GM12878 (cell line): ENCODE measurements around the gene KIF2B. TPM values are rescaled to one million over a fixed set of nuclear protein-coding genes. Genes with fewer than 3 reads are reported as not detected.
"Not testable (repeated sequence)": the region's sequence is repeated elsewhere in the genome, so short reads cannot be mapped to it uniquely, and the experiment has no call there.

Experiments
- ATAC-seq: fragments of 200-7000 bp; cut with Tn5 transposase; 3 replicates; pipeline ENCODE4 v1.9.1; 2020; ENCODE audit warnings: mild to moderate bottlenecking, moderate library complexity
- BruUV-seq: library from RNA; stranded (reverse); fragments of 400-500 nt; replicated peaks from 2 replicates; lab custom pipeline; 2021; lab: Mats Ljungman, UMichigan
- CTCF ChIA-PET: fragments of 300-600 bp; sonication (Branson Sonifier 250); formaldehyde crosslinking; extraction: SDS; loops from one replicate; lab custom pipeline; 2021; ENCODE audit warnings: inconsistent platforms; lab: Yijun Ruan, JAX
- POLR2A ChIA-PET: fragments of 350-600 bp; formaldehyde crosslinking; extraction: SDS; loops from one replicate; lab custom pipeline; 2021; ENCODE audit warnings: inconsistent platforms; lab: Charles Lee
- RAD21 ChIA-PET: fragments of 300-600 bp; sonication (Branson Sonifier 250); formaldehyde crosslinking; loops from one replicate; lab custom pipeline; 2023; ENCODE audit warnings: antibody characterized with exemption; ENCODE audit not compliant: unreplicated experiment; lab: Charles Lee
- SMC1A ChIA-PET: fragments of 300-600 bp; sonication (Branson Sonifier 250); formaldehyde crosslinking; loops from one replicate; lab custom pipeline; 2023; ENCODE audit not compliant: unreplicated experiment, uncharacterized antibody; lab: Charles Lee
- DNase-seq: peaks from one replicate; pipeline ENCODE4 v3.0.0-alpha.2; 2011; ENCODE audit warnings: low read depth, low spot score
- FAIRE-seq: peaks from 3 replicates; lab custom pipeline; 2011; peaks lifted over from hg19 to GRCh38; lab: Jason Lieb, UNC
- H2AFZ ChIP-seq: 2 replicates; pipeline ENCODE4 v1.6.0; 2011; ENCODE audit warnings: low read depth, low read length, control low read depth; ENCODE audit not compliant: control insufficient read depth
- H3K27ac ChIP-seq: 2 replicates; pipeline ENCODE4 v1.5.1; 2011; ENCODE audit warnings: control low read depth; ENCODE audit not compliant: control insufficient read depth, insufficient read depth
- H3K27me3 ChIP-seq, 2 experiments: replicated peaks in 1 of 2; 2 replicates each; pipeline versions ENCODE4 v1.6.0 to v1.6.1; 2011; ENCODE audit warnings: low read length in 1 of 2; ENCODE audit not compliant: control insufficient read depth in 2 of 2, insufficient read depth in 2 of 2
- H3K36me3 ChIP-seq, 2 experiments: 2 replicates each; pipeline ENCODE4 v1.5.1; 2011; ENCODE audit warnings: low read length in 1 of 2; ENCODE audit not compliant: control insufficient read depth in 2 of 2, insufficient read depth in 2 of 2
- H3K4me1 ChIP-seq: 2 replicates; pipeline ENCODE4 v1.6.1; 2011; ENCODE audit warnings: mild to moderate bottlenecking, low read length, moderate library complexity, mixed read lengths; ENCODE audit not compliant: control insufficient read depth, insufficient read depth
- H3K4me2 ChIP-seq: 2 replicates; pipeline ENCODE4 v1.6.0; 2011; ENCODE audit warnings: control low read depth; ENCODE audit not compliant: control insufficient read depth, insufficient read depth
- H3K4me3 ChIP-seq: fragments of 200-600 bp; sonication (generic); 2 replicates; pipeline ENCODE4 v1.5.1; 2016
- H3K79me2 ChIP-seq: 2 replicates; pipeline ENCODE4 v1.6.0; 2011; ENCODE audit warnings: low read length; ENCODE audit not compliant: control insufficient read depth, insufficient read depth
- H3K9ac ChIP-seq: 2 replicates; pipeline ENCODE4 v1.8.0; 2011; ENCODE audit warnings: low read length, control low read depth, mixed read lengths; ENCODE audit not compliant: control insufficient read depth, insufficient read depth
- H3K9me3 ChIP-seq: replicated peaks from 3 replicates; pipeline ENCODE4 v1.5.1; 2011; ENCODE audit warnings: mild to moderate bottlenecking, low read length; ENCODE audit not compliant: control insufficient read depth, insufficient read depth
- H4K20me1 ChIP-seq: 2 replicates; pipeline ENCODE4 v1.6.0; 2011; ENCODE audit not compliant: control insufficient read depth, insufficient read depth
- CHD1 ChIP-seq: IDR thresholded peaks from 2 replicates; pipeline ENCODE4 v1.6.1; 2012; ENCODE audit warnings: low read depth, low read length, improper control_type of control experiment
- EZH2 ChIP-seq: IDR thresholded peaks from 2 replicates; pipeline ENCODE4 v1.6.1; 2012; ENCODE audit warnings: low read depth, mild to moderate bottlenecking, control low read depth, inconsistent platforms, low read length, borderline replicate concordance; ENCODE audit not compliant: control insufficient read depth
- MYB ChIP-seq: fragments of 150-350 bp; IDR thresholded peaks from 2 replicates; pipeline ENCODE4 v1.6.1; 2014; ENCODE audit warnings: mild to moderate bottlenecking, low read depth, low read length, borderline replicate concordance
- PML ChIP-seq: IDR thresholded peaks from 2 replicates; pipeline ENCODE4 v1.6.1; 2012; ENCODE audit warnings: low read length, inconsistent platforms
- STAT1 ChIP-seq: fragments of 450-650 bp; conservative IDR thresholded peaks from 2 replicates; pipeline ENCODE4 v1.6.1; 2014; ENCODE audit warnings: antibody characterized with exemption, mild to moderate bottlenecking
- WGBS: methylation state at CpG from one replicate; pipeline ENCODE4 v1.1.6; 2016; ENCODE audit warnings: low lambda C conversion rate; ENCODE audit not compliant: insufficient replicate concordance, insufficient coverage; ENCODE audit errors: missing lambda C conversion rate; 5-methylcytosine and 5-hydroxymethylcytosine counted together
- in situ Hi-C: fragments of 300-500 bp; cut with MboI; formaldehyde crosslinking; loops from 9 replicates; pipeline ENCODE4 v1.14.3; 2018; ENCODE audit warnings: mixed read lengths
- intact Hi-C: fragments of 100-400 bp; cut with micrococcal nuclease; formaldehyde crosslinking; loops from one replicate; pipeline ENCODE4 v1.14.2; 2022; ENCODE audit not compliant: unreplicated experiment
- polyA plus RNA-seq, 11 experiments: library from polyadenylated mRNA; depleted of rRNA in 4 of 11; unstranded in 6 of 11; stranded (reverse) in 5 of 11; fragments of >200 nt; fragmentation: Nextera tagmentation in 4 of 11; fragmentation: Illumina TruSeq in 1 of 11; extraction: Ambion mirVana in 4 of 11; extraction: Trizol in 1 of 11; gene quantifications; 1 replicate in 1 of 11; 2 replicates in 10 of 11; pipeline versions ENCODE4 v1.2.1 to v1.2.3, GENCODE V29; 2011 to 2016; ENCODE audit warnings: inconsistent platforms in 2 of 11, missing spikeins in 2 of 11, low read depth in 1 of 11
- total RNA-seq, 4 experiments: library from RNA; depleted of rRNA in 3 of 4; stranded (reverse); fragments of >200 nt in 3 of 4; fragmentation: Illumina TruSeq in 1 of 4; extraction: Trizol in 1 of 4; gene quantifications; 2 replicates each; pipeline versions ENCODE4 v1.2.1 to v1.2.3, GENCODE V29; 2013 to 2021
- TF ChIP-seq, protein P1 (sequence below): IDR thresholded peaks from 2 replicates; pipeline ENCODE4 v1.6.1; 2012; ENCODE audit warnings: low read depth, low read length, improper control_type of control experiment
- TF ChIP-seq, protein P2 (sequence below): fragments of 450-650 bp; IDR thresholded peaks from 2 replicates; pipeline ENCODE4 v1.6.1; 2016; ENCODE audit warnings: mild to moderate bottlenecking

Gene KIF2B
- total and polyA plus RNA-seq, 10 of the 15 experiments (the other 5 are each of a cell fraction or from before 2014, with no cell fraction given), result not detected

DNA sequence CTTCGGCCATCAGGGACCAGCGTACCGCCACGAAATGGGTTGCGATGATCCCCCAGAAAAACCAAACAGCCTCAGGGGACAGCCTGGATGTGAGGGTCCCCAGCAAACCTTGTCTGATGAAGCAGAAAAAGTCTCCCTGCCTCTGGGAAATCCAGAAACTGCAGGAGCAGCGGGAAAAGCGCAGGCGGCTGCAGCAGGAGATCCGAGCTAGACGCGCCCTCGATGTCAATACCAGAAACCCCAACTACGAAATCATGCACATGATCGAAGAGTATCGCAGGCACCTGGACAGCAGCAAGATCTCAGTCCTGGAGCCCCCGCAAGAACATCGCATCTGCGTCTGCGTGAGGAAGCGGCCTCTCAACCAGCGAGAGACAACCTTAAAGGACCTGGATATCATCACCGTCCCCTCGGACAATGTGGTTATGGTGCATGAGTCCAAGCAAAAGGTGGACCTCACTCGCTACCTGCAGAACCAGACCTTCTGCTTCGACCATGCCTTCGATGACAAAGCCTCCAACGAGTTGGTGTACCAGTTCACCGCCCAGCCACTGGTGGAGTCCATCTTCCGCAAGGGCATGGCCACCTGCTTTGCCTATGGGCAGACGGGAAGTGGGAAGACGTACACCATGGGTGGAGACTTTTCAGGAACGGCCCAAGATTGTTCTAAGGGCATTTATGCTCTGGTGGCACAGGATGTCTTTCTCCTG is 769 bp downstream of the KIF2B start:
- no peak for ATAC-seq
- ChIA-PET RAD21 (no interaction called here), SMC1A (no interaction called here), CTCF (no interaction called here), POLR2A (no interaction called here)
- 46% methylated on average over 32 of the region's 32 CpGs for WGBS
- FAIRE-seq, result no peak
- DNase-seq, result no peak
- no TSS peak for BruUV-seq
- no peak overlapping the region for H3K9ac ChIP-seq
- H2AFZ ChIP-seq, result no peak overlapping the region
- no peak overlapping the region for H3K4me3 ChIP-seq
- H3K27me3 ChIP-seq, result no peaks in the 10 kb centered on the region
- no peaks in the 10 kb centered on the region for H3K4me1 ChIP-seq
- H4K20me1 ChIP-seq, result no peaks in the 10 kb centered on the region
- H3K4me2 ChIP-seq, result no peak overlapping the region
- in situ Hi-C loops (no loop called here), intact Hi-C loops (no loop called here)
- H3K36me3 ChIP-seq, result no peaks in the 10 kb centered on the region
- no peak for TF ChIP-seq MYB
- no peak for TF ChIP-seq EZH2
- no peak for TF ChIP-seq CHD1
- TF ChIP-seq, protein P1, sequence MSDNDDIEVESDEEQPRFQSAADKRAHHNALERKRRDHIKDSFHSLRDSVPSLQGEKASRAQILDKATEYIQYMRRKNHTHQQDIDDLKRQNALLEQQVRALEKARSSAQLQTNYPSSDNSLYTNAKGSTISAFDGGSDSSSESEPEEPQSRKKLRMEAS, result no peak
- TF ChIP-seq, protein P2, sequence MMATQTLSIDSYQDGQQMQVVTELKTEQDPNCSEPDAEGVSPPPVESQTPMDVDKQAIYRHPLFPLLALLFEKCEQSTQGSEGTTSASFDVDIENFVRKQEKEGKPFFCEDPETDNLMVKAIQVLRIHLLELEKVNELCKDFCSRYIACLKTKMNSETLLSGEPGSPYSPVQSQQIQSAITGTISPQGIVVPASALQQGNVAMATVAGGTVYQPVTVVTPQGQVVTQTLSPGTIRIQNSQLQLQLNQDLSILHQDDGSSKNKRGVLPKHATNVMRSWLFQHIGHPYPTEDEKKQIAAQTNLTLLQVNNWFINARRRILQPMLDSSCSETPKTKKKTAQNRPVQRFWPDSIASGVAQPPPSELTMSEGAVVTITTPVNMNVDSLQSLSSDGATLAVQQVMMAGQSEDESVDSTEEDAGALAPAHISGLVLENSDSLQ, result no peak
- TF ChIP-seq STAT1, result no peak
- TF ChIP-seq PML, result no peak
- no peak overlapping the region for H3K27ac ChIP-seq
- H3K79me2 ChIP-seq, result no peaks in the 10 kb centered on the region
- H3K9me3 ChIP-seq, result no peaks in the 10 kb centered on the region; the same call in 2 of the 3 replicates

DNA sequence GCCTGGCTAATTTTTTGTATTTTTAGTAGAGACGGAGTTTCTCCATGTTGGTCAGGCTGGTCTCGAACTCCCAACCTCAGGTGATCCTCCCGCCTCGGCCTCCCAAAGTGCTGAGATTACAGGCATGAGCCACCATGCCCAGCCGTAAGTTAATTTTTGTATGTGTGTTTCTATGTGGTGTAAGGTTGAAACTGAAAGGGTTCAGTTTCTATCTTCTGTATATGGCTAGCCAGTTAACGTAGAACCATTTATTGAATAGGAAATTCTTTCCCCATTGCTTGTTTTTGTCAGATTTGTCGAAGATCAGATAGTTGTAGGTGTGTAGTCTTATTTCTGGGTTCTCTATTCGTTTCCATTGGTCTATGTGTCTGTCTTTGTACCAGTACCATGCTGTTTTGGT is 12.0 kb downstream of the KIF2B start:
- H3K9me3 ChIP-seq, H3K27me3 ChIP-seq, H3K36me3 ChIP-seq, H2AFZ ChIP-seq, H3K9ac ChIP-seq, SMC1A ChIA-PET, CTCF ChIA-PET, in situ Hi-C loops, RAD21 ChIA-PET, DNase-seq, BruUV-seq, H3K27ac ChIP-seq, H3K4me2 ChIP-seq, H3K4me1 ChIP-seq, FAIRE-seq, H4K20me1 ChIP-seq, H3K79me2 ChIP-seq, ATAC-seq, H3K4me3 ChIP-seq, POLR2A ChIA-PET: not testable (repeated sequence)
- intact Hi-C loops, result loop anchor here (10.0 kb wide), 1 partner anchor 60 kb away; no protein-coding TSS in a partner anchor
- 24% methylated on average over 8 of the region's 8 CpGs for WGBS
